SU-DHL-6 (cell line): ENCODE measurements around the gene FRY.
"Not testable (repeated sequence)": the region's sequence is repeated elsewhere in the genome, so short reads cannot be mapped to it uniquely, and the experiment has no call there.

ENCODE experiments used
- H2AFZ ChIP-seq: fragments of 200-600 bp; sonication (generic); 2 replicates; pipeline ENCODE4 v1.6.1; 2014; ENCODE audit warnings: low read depth, mild to moderate bottlenecking, moderate library complexity, mixed read lengths, antibody characterized with exemption, low read length; ENCODE audit not compliant: severe bottlenecking
- H3F3A ChIP-seq: fragments of 200-600 bp; shearing (Covaris generic); 2 replicates; pipeline ENCODE4 v1.6.0; 2016; ENCODE audit warnings: antibody characterized with exemption, mild to moderate bottlenecking; ENCODE audit not compliant: insufficient read depth
- H3K27ac ChIP-seq: fragments of 200-600 bp; sonication (generic); 2 replicates; pipeline ENCODE4 v1.5.1; 2016; ENCODE audit warnings: low read depth, mild to moderate bottlenecking, low read length, moderate library complexity, mixed read lengths
- H3K27me3 ChIP-seq: fragments of 200-600 bp; sonication (generic), shearing (Covaris generic); 2 replicates; pipeline ENCODE4 v1.6.0; 2014; ENCODE audit warnings: mild to moderate bottlenecking, low read length
- H3K36me3 ChIP-seq: fragments of 200-600 bp; sonication (generic); 2 replicates; pipeline ENCODE4 v1.6.1; 2014; ENCODE audit warnings: mild to moderate bottlenecking, low read length, mixed read lengths
- H3K4me2 ChIP-seq: fragments of 300-600, 200-600 bp; shearing (Covaris generic), sonication (generic); 2 replicates; pipeline ENCODE4 v1.6.0; 2014; ENCODE audit warnings: low read length, low read depth, mild to moderate bottlenecking; ENCODE audit not compliant: poor library complexity, severe bottlenecking
- H3K4me3 ChIP-seq: fragments of 200-600 bp; sonication (generic); 2 replicates; pipeline ENCODE4 v1.5.1; 2014; ENCODE audit warnings: antibody characterized with exemption, low read length, mild to moderate bottlenecking, mixed read lengths; ENCODE audit not compliant: insufficient read depth, poor library complexity, severe bottlenecking
- H3K79me2 ChIP-seq: fragments of 200-600 bp; sonication (generic); 2 replicates; pipeline ENCODE4 v1.6.1; 2014; ENCODE audit warnings: mild to moderate bottlenecking, low read length, moderate library complexity; ENCODE audit not compliant: insufficient read depth
- H3K9ac ChIP-seq: fragments of 200-600 bp; sonication (generic); 2 replicates; pipeline ENCODE4 v1.7.0; 2014; ENCODE audit warnings: mild to moderate bottlenecking, low read length
- H3K9me2 ChIP-seq: fragments of 200-600 bp; sonication (generic); replicated peaks from 2 replicates; pipeline ENCODE4 v1.6.1; 2014; ENCODE audit warnings: low read length; ENCODE audit not compliant: insufficient read depth
- H3K9me3 ChIP-seq: fragments of 200-600 bp; sonication (generic); 2 replicates; pipeline ENCODE4 v1.6.1; 2014; ENCODE audit warnings: low read length, mixed read lengths; ENCODE audit not compliant: insufficient read depth
- H4K20me1 ChIP-seq: fragments of 200-600 bp; sonication (generic); 2 replicates; pipeline ENCODE4 v1.6.1; 2014; ENCODE audit warnings: low read depth, mild to moderate bottlenecking, antibody characterized with exemption, low read length, moderate library complexity, mixed read lengths
- EZH2phosphoT487 ChIP-seq: fragments of 200-600 bp; sonication (generic), shearing (Covaris generic); conservative IDR thresholded peaks from 2 replicates; pipeline ENCODE4 v1.6.1; 2018; ENCODE audit warnings: mild to moderate bottlenecking, antibody characterized with exemption, low read length, moderate library complexity, mixed read lengths
- TF ChIP-seq, protein P1 (sequence below): fragments of 200-600 bp; sonication (generic); IDR thresholded peaks from one replicate; pipeline ENCODE4 v1.5.1; 2017; ENCODE audit warnings: antibody characterized with exemption, mild to moderate bottlenecking, low read length, moderate library complexity; ENCODE audit not compliant: insufficient read depth, poor library complexity, severe bottlenecking

The FRY gene

DNA sequence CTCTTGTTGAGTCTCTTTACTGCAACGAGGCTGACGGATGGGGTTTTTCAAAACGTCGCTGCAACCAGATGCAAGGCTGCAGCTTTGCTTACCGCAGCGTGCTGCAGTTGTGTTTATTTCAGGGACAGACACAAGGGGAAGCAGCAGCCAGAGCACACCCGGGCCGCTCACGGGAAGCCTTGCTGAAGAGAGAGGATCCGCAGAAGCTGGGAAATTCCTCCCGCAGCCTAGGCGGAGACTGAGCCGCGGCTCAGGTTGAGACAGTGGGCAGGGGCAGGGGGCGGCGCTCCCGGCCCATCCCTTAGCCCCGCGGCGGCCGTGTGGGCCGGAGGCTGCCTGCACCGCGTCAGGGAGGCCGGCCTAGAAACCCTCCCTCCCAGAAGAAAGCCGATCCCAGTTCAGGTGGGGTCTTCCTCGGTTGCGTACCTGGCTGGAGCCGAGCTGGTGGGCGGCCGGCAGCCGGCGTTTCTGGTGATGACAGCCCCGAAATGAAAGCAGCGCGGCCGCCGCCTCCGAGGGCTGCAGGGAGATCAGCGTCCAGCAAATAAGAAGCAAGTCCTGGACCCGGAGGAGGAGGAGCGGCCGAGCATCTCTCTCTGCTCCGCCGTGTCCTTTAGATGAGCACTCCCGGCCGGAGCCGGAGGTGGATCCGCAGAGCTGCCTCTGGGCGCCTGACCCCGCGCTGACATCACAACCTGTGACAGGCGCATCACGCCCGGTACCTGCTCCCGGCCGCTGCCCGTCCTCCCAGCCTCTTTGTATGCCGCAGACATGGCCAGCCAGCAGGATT is at the start of gene FRY:
FRY (plus strand) TSS at position 750 of the 790 bp plus-strand sequence; CDS start at position 772, 22 bp downstream.
- no peaks in the 10 kb centered on the region for H3K36me3 ChIP-seq
- H3K27ac ChIP-seq: no peak within 1 kb of the TSS
- H3K9me2 ChIP-seq: no peaks in the 10 kb centered on the region
- H3K4me3 ChIP-seq: peak within 1 kb of the TSS; percentile 78
- H3F3A ChIP-seq: 0 out of 2 replicates have a peak, but pooled peaks cover 10% of the 10 kb centered on the region
- H3K27me3 ChIP-seq: no peaks in the 10 kb centered on the region
- H3K9me3 ChIP-seq: no peaks in the 10 kb centered on the region
- H2AFZ ChIP-seq: peak within 1 kb of the TSS; percentile 96
- TF ChIP-seq, protein P1, sequence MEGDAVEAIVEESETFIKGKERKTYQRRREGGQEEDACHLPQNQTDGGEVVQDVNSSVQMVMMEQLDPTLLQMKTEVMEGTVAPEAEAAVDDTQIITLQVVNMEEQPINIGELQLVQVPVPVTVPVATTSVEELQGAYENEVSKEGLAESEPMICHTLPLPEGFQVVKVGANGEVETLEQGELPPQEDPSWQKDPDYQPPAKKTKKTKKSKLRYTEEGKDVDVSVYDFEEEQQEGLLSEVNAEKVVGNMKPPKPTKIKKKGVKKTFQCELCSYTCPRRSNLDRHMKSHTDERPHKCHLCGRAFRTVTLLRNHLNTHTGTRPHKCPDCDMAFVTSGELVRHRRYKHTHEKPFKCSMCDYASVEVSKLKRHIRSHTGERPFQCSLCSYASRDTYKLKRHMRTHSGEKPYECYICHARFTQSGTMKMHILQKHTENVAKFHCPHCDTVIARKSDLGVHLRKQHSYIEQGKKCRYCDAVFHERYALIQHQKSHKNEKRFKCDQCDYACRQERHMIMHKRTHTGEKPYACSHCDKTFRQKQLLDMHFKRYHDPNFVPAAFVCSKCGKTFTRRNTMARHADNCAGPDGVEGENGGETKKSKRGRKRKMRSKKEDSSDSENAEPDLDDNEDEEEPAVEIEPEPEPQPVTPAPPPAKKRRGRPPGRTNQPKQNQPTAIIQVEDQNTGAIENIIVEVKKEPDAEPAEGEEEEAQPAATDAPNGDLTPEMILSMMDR: no peak
- TF ChIP-seq EZH2phosphoT487: 0 out of 2 replicates have a peak, but pooled peaks have one; percentile 60
- no peaks in the 10 kb centered on the region for H3K79me2 ChIP-seq
- H4K20me1 ChIP-seq: no peaks in the 10 kb centered on the region
- H3K4me2 ChIP-seq: peak within 1 kb of the TSS; percentile 72
- peak within 1 kb of the TSS; percentile 60 for H3K9ac ChIP-seq

DNA sequence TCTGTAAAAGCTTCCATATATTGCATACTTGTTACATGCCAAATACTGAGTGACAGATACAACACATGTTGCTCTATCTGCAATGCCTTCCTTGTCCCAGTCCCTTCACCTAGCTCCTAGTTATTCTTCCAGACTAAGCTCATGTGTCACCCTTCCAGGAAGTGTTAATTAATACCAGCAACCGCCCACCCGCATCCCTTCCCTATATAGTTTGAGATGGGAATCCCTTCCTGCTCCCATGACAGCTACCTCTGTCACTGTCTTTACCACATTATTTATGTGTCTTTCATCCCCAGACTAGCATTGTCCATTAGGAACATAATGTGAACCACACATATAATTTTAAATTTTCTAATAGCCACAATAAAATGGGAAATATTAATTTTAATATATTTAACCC is 49.5 kb upstream of the FRY start:
- no peak overlapping the region for H3K9ac ChIP-seq
- H2AFZ ChIP-seq: no peak overlapping the region
- H3K36me3 ChIP-seq: no peaks in the 10 kb centered on the region
- H3K9me3 ChIP-seq: no peaks in the 10 kb centered on the region
- TF ChIP-seq, protein P1: no peak
- TF ChIP-seq EZH2phosphoT487: no peak
- H3K4me2 ChIP-seq: no peak overlapping the region
- no peaks in the 10 kb centered on the region for H3K27me3 ChIP-seq
- no peak overlapping the region for H3K27ac ChIP-seq
- no peaks in the 10 kb centered on the region for H3K9me2 ChIP-seq
- H4K20me1 ChIP-seq: no peaks in the 10 kb centered on the region
- H3F3A ChIP-seq: no peaks in the 10 kb centered on the region
- H3K4me3 ChIP-seq: no peak overlapping the region
- H3K79me2 ChIP-seq: no peaks in the 10 kb centered on the region

DNA sequence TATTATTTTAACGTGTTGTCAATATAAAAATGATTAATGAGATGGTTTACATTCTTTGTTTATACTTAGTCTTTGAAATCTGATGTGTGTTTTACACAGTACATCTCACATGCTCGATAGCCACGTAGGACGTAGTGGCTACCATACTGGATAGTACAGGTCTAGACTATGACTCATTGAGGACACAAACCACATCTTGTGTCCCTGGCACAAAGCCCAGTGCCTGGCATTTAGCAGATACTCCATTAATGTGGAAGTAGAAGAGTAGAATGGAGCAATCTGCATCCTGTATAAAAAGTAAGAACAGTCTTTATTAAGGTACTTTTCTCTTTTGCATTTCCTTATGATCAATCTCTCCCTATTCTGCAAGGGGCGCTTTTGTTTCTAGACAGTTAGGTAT is 49.0 kb upstream of the FRY start:
- Histone ChIP-seq H2AFZ (no peak overlapping the region), H3K36me3 (no peaks in the 10 kb centered on the region), H3K27me3 (no peaks in the 10 kb centered on the region), H3K9ac (no peak overlapping the region), H3K4me2 (no peak overlapping the region), H3K9me3 (no peaks in the 10 kb centered on the region), H3K9me2 (no peaks in the 10 kb centered on the region), H3K79me2 (no peaks in the 10 kb centered on the region), H4K20me1 (no peaks in the 10 kb centered on the region), H3F3A (no peaks in the 10 kb centered on the region), H3K27ac (no peak overlapping the region), H3K4me3 (no peak overlapping the region)
- TF ChIP-seq, protein P1: no peak
- TF ChIP-seq EZH2phosphoT487: no peak

DNA sequence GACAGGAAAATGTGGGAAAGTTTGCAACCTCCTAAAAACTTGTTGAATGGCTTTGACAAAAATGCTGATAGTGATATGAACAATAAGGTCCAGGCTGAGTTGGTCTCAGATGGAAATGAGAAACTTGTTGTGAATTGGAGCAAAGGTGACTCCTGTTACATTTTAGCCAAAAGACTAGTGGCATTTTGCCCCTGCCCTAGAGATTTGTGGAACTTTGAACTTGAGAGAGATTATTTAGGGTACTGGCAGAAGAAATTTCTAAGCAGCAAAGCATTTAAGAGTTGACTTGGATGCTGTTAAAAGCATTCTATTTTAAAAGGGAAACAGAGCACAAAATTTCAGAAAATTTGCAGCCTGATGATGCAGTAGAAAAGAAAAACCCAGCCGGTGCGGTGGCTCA is 47.9 kb upstream of the FRY start:
- H3K9ac ChIP-seq, H3K4me3 ChIP-seq: not testable (repeated sequence)

DNA sequence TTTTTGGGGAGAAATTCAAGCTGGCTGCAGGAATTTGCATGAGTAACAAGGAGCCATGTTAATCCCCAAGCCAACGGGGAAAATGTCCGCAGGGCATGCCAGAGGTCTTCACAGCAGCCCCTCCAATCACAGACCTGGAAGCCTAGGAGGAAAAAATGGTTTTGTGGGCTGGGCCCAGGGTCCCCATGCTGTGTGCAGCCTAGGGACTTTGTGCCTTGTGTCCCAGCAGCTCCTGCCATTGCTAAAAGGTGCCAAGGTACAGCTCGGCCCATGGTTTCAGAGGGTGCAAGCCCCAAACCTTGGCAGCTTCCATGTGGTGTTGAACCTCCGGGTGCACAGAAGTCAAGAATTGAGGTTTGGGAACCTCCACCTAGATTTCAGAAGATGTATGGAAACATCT is 47.2 kb upstream of the FRY start:
- H3K9ac ChIP-seq, H3K4me2 ChIP-seq, H3F3A ChIP-seq, H3K79me2 ChIP-seq, H2AFZ ChIP-seq, H3K27me3 ChIP-seq, H3K4me3 ChIP-seq, H3K27ac ChIP-seq, H3K9me2 ChIP-seq, H4K20me1 ChIP-seq, H3K9me3 ChIP-seq, H3K36me3 ChIP-seq: not testable (repeated sequence)

More for the DNA sequence above, 47.9 kb upstream of the FRY start:
- not testable (repeated sequence) for H4K20me1 ChIP-seq, H3K79me2 ChIP-seq, H3K27ac ChIP-seq, H3K9me2 ChIP-seq, H3F3A ChIP-seq, H3K27me3 ChIP-seq, H2AFZ ChIP-seq, H3K9me3 ChIP-seq, H3K4me2 ChIP-seq, H3K36me3 ChIP-seq
